ENCODE results near the gene POT1.

POT1 gene

GRCh38 chr7:124909808-124910207 is 19.8 kb downstream of the POT1 start:
- DNase-seq = no peak

GRCh38 chr7:124908259-124908658 is 21.4 kb downstream of the POT1 start:
- DNase-seq = no peak

- no peak for DNase-seq
Measured at GRCh38 chr7:124907490-124907889, 22.1 kb downstream of the POT1 start.

- DNase-seq = no peak
Measured at GRCh38 chr7:124898531-124898930, 31.1 kb downstream of the POT1 start.

GRCh38 chr7:124896001-124896400 is 33.6 kb downstream of the POT1 start:
- no peak for DNase-seq

- no peak for DNase-seq
Measured at GRCh38 chr7:124893140-124893827, 36.3 kb downstream of the POT1 start.

GRCh38 chr7:124887247-124887646 is 42.4 kb downstream of the POT1 start:
- no peak for DNase-seq

- DNase-seq = no peak
Measured at GRCh38 chr7:124881981-124882380, 47.6 kb downstream of the POT1 start.

GRCh38 chr7:124879771-124880170 is 49.9 kb downstream of the POT1 start:
- no peak for DNase-seq

- DNase-seq = no peak
Measured at GRCh38 chr7:124879103-124879502, 50.5 kb downstream of the POT1 start.

GRCh38 chr7:124874644-124875163 is 54.9 kb downstream of the POT1 start:
- DNase-seq = no peak

- no peak for DNase-seq
Measured at GRCh38 chr7:124857672-124858235, 71.9 kb downstream of the POT1 start.

- peak in 1 of 2 experiments; percentile 28 for DNase-seq
Measured at GRCh38 chr7:124856299-124856888, 73.2 kb downstream of the POT1 start.

- no peak for DNase-seq
Measured at GRCh38 chr7:124843336-124843735, 86.3 kb downstream of the POT1 start.

- DNase-seq = peak in 1 of 2 experiments; percentile 7
Measured at GRCh38 chr7:124840435-124840834, 89.2 kb downstream of the POT1 start.

GRCh38 chr7:124839687-124840086 is 89.9 kb downstream of the POT1 start:
- no peak for DNase-seq

- DNase-seq = no peak
Measured at GRCh38 chr7:124836173-124836572, 93.5 kb downstream of the POT1 start.

- DNase-seq = no peak
Measured at GRCh38 chr7:124818807-124819206, 110.8 kb downstream of the POT1 start.

GRCh38 chr7:124813994-124814798 is 115.4 kb downstream of the POT1 start:
- no peak for DNase-seq

- no peak for DNase-seq
Measured at GRCh38 chr7:124812764-124813163, 116.9 kb downstream of the POT1 start.

GRCh38 chr7:124811341-124811740 is 118.3 kb downstream of the POT1 start:
- no peak for DNase-seq

GRCh38 chr7:124810605-124811004 is 119.0 kb downstream of the POT1 start:
- DNase-seq = no peak

GRCh38 chr7:124808206-124808605 is 121.4 kb downstream of the POT1 start:
- DNase-seq = no peak
